ENCODE results near the gene PLCZ1.
"Not testable (repeated sequence)": the region's sequence is repeated elsewhere in the genome, so short reads cannot be mapped to it uniquely, and the experiment has no call there.

GRCh38 chr12:18693986-18694385 lies 43.8 kb downstream of the PLCZ1 start:
- TF ChIP-seq, protein P1, sequence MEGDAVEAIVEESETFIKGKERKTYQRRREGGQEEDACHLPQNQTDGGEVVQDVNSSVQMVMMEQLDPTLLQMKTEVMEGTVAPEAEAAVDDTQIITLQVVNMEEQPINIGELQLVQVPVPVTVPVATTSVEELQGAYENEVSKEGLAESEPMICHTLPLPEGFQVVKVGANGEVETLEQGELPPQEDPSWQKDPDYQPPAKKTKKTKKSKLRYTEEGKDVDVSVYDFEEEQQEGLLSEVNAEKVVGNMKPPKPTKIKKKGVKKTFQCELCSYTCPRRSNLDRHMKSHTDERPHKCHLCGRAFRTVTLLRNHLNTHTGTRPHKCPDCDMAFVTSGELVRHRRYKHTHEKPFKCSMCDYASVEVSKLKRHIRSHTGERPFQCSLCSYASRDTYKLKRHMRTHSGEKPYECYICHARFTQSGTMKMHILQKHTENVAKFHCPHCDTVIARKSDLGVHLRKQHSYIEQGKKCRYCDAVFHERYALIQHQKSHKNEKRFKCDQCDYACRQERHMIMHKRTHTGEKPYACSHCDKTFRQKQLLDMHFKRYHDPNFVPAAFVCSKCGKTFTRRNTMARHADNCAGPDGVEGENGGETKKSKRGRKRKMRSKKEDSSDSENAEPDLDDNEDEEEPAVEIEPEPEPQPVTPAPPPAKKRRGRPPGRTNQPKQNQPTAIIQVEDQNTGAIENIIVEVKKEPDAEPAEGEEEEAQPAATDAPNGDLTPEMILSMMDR (IDR thresholded peaks at IDR 0.05): not testable (repeated sequence)
- not testable (repeated sequence) for TF ChIP-seq POLR2A (IDR thresholded peaks at IDR 0.05)

Measured in adrenal gland (tissue), 5 donors.